ENCODE measurements around the gene ZNF292.
"Not testable (repeated sequence)": the region's sequence is repeated elsewhere in the genome, so short reads cannot be mapped to it uniquely, and the experiment has no call there.

Gene ZNF292

DNA sequence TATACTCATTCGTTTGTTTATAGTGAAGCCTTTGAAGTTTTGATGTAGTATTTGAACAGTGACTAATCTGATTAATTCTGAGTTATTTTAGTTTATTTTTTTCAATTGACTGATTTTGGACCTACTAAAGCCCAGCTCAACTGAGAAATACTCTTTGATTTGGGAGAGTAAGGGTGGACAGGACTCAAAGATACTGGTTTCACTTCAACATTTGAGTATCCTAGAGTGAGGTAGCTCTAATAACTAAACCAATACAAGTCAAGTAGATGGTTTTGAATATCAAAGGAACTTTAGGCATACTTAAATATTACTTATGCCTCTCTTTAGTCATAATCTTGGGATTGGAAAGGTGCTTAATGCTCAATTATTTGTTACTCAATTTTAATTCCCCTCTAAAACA lies 65.6 kb downstream of the ZNF292 start:
- no peak for DNase-seq

DNA sequence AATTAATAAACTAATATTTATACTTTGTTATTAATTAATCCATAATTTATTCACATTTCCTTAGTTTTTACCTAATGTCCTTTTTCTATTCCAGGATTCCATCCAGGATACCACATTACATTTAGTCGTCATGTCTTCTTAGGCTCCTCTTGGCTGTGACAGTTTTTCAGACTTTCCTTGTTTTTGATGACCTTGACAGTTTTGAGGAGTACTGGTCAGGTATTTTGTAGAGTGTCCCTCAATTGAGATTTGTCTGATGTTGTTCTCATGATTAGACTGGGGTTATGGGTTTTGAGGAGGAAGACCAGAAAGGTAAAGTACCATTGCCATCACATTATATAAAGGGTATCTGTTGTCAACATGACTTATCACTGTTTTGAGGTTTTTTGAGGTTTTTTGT lies 67.3 kb downstream of the ZNF292 start:
- no peak for DNase-seq

DNA sequence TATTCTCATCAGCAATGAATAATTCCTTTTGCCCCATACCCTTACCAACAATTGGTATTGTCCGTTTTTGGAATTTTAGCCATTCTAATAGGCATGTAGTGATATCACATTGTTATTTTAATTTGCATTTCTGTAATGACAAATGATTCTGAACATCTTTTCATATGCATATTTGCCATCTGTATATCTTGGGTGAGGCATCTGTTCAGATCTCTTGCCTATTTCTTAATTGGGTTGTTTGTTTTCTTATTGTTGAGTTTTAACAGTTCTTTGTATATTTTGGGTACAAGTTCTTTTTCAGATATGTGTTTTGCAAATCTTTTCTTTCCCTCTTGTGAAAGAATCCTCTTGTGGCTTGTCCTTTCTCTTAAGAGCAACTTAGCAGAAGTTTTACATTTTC lies 69.6 kb downstream of the ZNF292 start:
- DNase-seq: no peak

DNA sequence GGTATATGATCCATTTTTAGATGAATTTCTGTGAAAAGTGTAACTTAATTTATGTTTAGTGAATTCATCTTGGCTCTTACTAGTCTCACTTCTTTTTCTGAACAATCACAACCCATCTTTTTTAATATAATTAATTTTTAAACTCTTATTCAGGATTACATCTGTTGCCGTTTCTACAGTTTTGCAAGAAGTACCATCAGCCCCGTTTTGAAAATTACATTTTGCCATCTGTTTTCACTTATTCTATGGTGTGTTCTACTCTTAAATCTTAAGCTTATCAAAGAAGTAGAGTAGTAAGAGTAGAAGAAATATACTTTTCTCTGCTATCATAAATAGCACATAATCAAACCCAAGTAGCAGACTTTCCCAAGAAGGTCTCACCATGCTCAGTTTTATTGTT lies 70.1 kb downstream of the ZNF292 start:
- no peak for DNase-seq

DNA sequence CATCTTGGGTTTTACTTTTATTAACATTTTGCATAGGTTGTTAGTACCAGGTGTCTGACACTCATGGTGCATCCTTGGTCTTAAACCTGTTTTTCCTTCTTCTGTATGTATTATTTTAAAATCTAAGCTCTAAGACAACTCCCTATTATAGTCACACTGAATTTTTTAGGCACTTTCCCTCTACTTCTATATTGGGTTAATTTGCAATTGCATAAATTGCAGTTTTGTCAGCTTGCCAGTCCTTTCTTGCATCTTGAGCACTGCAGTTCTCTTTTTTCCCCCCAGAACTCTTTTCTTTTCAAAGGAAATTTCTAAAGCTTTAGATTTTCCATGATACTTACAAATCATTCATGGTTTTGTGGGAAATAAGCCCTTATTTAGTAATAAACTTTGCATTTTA lies 70.6 kb downstream of the ZNF292 start:
- no peak for DNase-seq

DNA sequence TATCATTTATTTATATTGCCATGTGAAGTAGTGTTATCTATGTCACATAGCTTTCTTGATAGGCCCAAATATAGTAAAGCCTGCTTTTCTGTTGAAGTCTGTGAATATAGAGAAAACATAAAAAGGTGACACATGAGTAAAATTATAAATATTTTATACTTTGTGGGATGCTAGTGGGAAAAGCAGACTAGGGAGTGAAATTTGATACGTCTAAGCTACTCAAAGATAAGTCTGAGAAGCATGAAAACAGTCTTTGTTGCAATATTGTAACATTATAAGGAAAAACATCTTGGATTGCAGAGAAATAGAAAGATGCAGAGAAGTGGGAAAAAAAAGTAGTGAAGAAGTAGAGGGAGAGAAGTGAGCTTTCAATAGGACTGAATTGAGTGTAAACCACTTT lies 75.4 kb downstream of the ZNF292 start:
- no peak for DNase-seq

DNA sequence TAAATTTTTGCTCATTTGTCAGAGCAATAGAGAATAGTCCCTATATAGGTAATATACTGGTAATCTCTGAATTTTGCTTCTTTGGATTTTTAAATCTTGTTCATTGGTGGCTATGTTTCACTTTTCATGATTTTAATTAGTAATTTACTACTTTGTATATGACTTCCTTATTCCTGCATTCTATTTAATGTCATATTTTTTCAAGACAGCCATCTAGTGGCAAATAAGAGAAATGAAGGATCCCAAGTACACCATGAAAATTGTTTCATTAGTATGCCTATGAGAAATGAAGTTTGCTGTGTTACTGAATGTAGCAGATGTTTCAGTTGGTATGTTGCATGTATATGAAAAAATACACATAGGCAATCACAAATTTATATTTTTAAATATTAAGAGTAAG lies 82.4 kb downstream of the ZNF292 start:
- DNase-seq: peak; percentile 3

DNA sequence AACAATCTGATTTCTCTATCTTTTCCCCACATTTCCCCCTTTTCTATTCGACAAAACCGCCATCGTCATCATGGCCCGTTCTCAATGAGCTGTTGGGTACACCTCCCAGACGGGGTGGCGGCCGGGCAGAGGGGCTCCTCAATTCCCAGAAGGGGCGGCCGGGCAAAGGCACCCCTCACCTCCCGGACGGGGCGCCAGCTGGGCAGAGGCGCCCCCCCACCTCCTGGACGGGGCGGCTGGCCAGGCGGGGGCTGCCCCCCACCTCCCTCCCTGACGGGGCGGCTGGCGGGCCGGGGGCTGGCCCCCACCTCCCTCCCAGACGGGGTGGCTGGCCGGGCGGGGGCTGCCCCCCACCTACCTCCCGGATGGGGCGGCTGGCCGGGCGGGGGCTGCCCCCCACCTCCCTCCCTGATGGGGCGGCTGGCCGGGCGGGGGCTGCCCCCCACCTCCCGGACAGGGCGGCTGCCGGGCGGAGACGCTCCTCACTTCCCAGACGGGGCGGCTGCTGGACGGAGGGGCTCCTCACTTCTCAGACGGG lies 83.8 kb downstream of the ZNF292 start:
- DNase-seq: not testable (repeated sequence)

DNA sequence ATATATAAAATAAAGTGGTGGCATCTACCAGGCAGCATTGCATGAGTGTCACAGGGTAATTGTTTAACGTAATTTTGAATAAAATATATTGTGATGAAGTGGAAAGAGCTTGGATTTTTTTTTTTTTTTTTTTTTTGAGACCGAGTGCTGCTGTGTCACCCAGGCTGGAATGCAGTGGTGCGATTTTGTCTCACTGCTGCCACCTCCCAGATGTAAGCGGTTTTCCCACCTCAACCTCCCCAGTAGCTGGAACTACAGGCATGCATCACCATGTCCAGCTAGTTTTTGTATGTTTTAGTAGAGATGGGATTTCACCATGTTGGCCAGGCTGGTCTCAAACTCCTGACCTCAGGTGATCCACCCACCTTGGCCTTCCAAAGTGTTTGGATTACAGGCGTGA lies 85.9 kb downstream of the ZNF292 start:
- no peak for DNase-seq

DNA sequence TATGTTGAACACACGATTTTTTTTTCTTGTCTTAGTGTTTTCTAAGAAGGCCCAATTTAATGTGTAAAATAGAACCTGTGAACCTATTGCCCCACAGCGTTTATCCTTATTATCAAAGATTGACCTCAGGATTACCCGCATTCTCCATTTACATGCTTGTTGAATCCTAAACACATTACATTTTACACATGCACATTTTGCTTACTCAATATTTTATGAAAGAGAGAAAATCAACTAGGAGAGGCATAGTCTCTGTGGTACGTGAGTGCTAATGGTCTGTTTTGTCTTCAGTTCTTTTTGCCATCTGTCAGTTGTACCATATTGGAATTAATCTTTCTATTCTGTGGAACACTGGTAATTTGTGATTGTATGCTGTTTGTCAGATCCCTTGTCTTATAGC lies 86.9 kb downstream of the ZNF292 start:
- no peak for DNase-seq

DNA sequence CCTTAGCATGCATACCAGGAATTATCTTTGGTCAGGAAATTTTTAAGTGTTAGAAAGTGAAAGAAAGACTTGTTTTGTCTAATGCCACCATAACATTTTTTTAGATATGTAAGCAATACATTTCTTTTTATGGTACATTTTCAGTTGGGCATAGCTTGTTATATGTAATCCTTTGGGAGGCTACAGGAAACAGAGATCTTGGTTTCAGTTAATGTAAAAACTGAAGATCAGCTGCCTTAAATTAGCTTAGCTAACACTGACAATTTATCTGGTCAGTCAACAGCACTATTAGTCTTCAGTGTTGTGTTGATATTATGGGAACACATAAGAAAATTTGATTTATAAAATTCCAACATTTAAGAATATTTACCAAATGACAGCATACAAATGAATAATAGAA lies 88.4 kb downstream of the ZNF292 start:
- DNase-seq: no peak

DNA sequence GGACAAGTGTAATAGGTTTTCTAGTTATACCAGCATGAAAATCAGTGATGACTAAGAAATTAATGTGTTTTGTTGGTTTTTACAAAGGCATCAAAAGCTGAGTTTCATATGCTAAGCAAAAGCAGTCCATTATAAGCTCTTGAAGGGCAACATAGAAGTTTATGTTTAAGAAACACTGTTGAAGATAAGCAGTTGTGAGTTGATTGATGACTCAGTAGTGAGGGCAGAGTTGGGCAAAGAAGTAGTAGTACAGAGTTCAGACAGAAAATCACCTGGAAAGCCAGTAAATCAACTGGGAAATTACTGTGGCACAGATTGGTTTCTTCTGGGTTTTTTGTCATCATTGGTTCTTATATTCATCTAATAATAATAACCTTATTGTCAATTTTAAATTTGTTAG lies 89.0 kb downstream of the ZNF292 start:
- no peak for DNase-seq

DNA sequence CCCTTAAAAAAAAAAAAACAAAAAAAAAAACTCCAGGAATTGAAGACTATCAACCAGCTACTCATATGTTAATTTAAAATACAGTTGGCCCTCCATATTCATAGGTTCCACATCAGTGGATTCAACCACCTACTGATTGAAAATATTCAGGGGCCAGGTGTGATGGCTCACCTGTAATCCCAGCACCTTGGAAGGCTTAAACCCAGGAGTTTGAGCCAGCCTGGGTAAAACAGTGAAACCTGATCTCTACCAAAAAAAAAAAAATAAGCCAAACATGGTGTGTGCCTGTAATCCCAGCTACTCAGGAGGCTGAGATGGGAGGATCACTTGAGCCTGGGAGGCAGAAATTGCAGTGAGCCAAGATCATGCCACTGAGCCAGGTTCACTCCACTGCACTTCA lies 94.7 kb downstream of the ZNF292 start:
- no peak for DNase-seq

DNA sequence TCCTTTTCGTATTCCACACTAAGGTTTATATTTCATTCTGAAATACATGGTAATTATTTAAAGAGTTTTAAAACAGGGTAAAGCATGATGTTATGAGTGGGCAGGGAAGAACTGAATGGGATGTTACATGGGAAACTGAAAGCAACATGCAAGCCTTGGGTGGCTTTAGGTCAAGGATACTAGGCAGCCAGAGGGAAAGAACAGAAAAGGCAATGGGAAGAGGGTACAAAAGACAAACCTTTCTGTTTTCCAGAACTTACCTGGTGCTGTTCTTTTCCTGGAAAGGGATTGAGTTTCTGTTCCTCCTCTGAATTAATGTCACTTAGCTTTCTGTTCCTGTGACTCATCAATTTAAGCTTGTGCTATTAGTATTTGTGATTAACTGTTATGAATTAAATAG lies 95.9 kb downstream of the ZNF292 start:
- no peak for DNase-seq

DNA sequence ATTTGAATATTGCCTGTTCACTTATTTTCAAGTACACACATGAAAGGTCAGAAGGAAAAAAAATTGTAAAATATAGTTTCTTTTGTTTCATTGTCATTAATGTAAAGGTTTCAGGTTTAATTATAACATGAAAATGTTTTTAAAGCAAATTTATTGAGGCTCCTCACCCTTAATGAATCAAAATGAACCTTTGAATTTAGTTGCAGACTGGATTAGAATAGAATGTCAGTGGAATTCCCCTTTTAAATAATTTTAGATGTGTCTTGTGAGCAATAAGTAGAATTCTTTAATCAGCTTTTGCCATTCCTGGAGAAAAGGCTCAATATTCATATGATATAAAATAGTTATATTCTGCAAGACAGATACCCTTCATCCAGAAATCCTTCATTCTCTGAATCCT lies 96.4 kb downstream of the ZNF292 start:
- no peak for DNase-seq

DNA sequence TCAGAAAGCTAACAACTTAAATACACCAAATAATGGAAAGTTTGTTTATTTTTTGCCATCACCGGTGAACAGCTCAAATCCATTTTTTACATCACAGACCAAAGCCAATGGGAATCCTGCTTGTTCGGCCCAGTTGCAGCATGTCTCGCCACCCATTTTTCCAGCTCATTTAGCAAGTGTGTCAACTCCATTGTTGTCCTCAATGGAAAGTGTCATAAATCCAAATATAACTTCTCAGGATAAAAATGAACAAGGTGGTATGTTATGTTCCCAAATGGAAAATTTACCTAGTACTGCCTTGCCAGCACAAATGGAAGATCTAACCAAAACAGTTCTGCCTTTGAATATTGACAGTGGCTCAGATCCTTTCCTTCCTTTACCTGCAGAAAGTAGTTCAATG lies 101.7 kb downstream of the ZNF292 start:
- DNase-seq: no peak

DNA sequence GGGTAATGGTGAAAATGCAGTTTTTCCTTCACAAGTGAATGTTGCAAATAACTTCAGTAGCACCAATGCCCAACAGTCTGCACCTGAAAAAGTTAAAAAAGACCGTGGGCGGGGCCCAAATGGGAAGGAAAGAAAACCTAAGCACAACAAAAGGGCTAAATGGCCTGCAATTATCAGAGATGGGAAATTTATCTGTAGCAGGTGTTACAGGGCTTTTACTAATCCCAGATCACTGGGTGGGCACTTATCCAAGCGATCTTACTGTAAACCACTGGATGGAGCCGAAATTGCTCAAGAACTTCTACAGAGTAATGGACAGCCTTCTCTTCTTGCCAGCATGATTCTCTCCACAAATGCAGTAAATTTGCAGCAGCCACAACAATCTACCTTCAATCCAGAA lies 102.2 kb downstream of the ZNF292 start:
- DNase-seq: peak; percentile 5

DNA sequence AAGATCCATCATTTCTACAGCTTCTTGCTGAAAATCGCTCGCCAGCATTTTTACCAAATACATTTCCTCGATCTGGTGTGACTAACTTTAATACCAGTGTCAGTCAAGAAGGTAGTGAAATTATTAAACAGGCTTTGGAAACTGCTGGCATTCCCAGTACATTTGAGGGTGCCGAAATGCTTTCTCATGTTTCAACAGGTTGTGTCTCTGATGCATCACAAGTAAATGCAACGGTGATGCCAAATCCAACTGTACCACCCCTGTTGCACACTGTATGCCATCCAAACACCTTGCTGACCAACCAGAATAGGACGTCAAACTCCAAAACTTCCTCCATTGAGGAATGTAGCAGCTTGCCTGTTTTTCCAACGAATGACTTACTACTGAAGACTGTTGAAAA lies 102.6 kb downstream of the ZNF292 start:
- DNase-seq: no peak

DNA sequence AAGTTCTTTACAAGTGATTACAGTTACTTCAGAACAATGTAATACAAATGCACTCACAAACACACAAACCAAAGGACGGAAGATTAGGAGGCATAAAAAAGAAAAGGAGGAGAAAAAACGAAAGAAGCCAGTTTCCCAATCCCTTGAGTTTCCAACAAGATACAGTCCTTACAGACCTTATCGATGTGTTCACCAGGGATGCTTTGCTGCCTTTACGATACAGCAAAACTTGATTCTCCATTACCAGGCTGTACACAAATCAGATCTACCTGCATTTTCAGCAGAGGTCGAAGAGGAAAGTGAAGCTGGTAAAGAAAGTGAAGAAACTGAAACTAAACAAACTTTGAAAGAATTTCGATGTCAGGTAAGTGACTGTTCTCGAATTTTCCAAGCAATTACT lies 104.4 kb downstream of the ZNF292 start:
- DNase-seq: no peak

DNA sequence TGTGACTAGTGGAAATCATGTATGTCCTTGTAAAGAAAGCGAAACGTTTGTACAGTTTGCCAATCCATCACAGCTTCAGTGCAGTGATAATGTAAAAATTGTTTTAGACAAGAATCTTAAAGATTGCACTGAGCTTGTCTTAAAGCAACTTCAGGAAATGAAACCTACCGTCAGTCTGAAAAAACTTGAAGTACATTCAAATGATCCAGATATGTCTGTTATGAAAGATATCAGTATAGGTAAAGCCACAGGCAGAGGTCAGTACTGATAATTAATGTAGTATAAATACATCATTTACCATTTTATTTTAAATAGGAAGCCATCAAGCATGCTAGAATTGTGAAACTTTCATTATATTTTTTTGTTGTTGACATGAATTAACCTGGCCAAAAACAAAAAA lies 106.2 kb downstream of the ZNF292 start:
- no peak for DNase-seq

DNA sequence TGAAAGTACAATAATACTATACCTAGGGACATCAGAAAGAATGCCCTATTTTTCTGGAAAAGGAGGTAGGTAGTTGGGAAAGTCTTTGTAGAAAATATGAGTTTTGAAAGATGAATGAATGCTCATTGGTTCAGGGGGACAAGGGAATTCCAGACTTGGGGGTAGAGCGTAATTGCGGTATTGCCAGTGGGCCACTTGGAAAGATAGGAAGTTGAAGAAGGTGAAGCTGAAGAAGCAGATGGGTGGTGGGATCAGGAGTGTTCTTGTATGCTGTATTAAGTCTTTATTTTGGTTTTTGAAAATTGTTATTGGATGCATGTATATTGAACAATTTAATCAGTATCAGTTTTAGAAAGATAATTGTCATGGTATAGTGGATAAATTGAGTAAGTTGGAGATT lies 109.1 kb downstream of the ZNF292 start:
- no peak for DNase-seq

DNA sequence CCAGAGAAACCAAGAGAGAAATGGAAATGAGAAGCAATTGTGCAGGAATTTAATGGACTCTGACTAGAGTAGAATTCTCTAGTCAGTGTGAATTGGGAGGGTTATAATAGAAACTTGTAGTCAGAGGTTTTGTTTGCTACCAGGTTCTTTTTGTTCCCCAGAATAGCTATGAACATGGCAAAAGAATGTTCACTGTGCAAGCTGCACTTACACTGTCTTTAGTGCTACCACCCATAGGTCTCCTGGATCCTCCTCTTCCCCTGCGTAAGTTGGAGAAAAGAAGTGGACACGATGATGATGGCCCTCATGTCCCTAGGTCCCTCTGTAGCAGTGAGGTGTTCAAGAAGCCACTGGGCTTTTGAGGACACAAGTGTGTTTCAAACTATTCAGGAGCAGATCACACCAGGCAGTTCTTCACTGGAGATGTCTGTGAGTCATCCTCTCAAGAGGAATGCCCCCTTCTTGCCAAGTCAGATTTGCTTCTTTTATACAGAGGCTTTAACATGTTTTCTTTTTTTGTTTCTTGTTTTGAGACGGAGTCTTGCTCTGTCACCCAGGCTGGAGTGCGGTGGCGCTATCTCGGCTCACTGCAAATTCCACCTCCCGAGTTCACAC lies 119.4 kb downstream of the ZNF292 start:
- no peak for DNase-seq

DNA sequence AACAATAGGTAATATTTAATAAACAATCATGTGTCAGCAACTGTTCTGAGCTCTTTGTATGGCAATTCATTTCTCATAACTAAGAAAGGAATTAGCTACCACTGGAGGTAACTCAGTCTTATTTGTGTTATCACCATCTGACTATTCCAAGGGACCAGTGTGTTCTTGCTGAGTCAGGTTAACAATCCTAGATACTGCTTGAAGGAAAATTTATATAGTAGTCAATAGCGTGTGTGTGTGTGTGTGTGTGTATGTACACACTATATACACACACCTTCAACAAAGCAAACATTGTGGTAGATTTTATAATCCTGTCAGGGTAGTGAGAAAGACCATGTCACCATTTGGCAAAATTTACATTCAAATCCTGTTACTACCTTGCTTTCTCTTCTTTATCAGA lies 121.3 kb downstream of the ZNF292 start:
- DNase-seq: no peak

DNA sequence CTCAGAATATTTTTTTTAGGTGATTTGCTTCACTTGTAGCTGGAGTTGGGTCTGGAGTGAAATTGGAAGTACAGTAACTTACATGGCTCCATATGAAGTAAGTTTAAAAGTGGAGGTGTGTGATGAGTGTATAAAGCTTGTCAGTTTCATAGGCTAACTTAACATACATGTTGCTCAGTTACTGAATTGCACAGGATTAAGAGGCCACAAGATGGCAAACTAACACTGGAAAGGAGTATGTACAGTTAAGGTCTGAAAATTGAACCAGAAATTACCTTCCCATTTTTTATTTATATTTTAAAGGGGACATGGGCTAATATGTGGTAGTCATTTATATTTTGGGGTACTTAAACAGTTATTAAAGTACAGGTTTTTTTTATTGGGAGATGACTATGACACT lies 121.8 kb downstream of the ZNF292 start:
- no peak for DNase-seq

DNA sequence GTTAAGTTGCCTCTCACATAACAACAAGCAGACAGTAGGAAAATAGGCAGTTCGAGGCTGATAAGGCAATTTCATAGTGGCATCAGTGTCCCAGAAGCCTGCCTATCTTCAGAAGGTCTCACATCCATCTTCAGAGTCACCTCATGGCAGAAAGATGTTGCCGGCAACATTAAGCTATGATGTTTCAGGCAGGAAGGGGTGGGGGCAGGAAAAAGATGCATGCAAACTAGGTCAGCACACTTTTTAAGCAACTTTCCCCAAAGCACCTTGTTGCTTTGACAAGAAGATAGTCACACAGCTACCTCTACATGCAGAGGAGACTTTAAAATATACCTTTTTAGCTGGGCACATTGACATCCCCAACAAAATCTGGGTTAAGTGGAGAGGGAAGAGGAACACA lies 123.8 kb downstream of the ZNF292 start:
- DNase-seq: no peak

DNA sequence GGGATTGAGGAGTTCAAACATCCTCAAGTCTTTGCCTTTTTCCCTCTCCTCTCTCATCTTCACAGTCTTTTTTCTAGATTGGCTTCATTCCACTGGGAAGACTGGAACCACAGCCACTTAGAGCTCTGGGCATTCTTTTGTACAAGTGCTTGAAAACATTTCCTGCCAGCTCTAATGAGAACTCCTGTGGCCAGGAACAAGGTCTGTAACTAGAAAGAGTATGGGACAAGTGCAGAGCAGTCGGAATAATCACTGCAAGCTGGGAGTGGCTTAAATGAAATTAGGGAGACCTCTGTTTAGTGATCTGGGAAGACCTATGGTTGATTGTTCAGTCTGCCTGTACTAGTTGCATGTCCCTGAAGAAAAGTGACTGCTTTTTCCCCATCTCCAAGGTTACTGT lies 126.1 kb downstream of the ZNF292 start:
- no peak for DNase-seq

Data from NCI-H146 (cell line).